ENCODE results near the gene PCMTD2. TPM values are rescaled to one million over a fixed set of nuclear protein-coding genes. Genes with fewer than 3 reads are reported as not detected.

Gene PCMTD2
- total RNA-seq, 1 donor from 2014 or later, result 105 TPM

- no peaks in the 10 kb centered on the region for H3K36me3 ChIP-seq
- Mint-ChIP-seq H3K27ac (no peak overlapping the region), H3K27me3 (ENCODE audit: insufficient read depth, low read depth) (peaks cover 3% of the 10 kb centered on the region), H3K36me3 (no peaks in the 10 kb centered on the region), H3K9me3 (peaks cover 4% of the 10 kb centered on the region), H3K4me3 (no peak overlapping the region), H3K4me1 (peaks cover 26% of the 10 kb centered on the region)
- no peaks in the 10 kb centered on the region for H3K9me3 ChIP-seq (ENCODE audit: low read depth)
- TF ChIP-seq EZH2 (IDR thresholded peaks at IDR 0.05) (no peak), EZH2phosphoT487 (IDR thresholded peaks at IDR 0.05) (no peak), CTCF (IDR thresholded peaks at IDR 0.05) (no peak)
- no peak overlapping the region for H3K27ac ChIP-seq
- no peak overlapping the region for H2AFZ ChIP-seq (replicated peaks)
- H3K4me1 ChIP-seq, result peaks cover 2% of the 10 kb centered on the region
- H3K79me2 ChIP-seq (ENCODE audit: low read depth), result no peaks in the 10 kb centered on the region
- no peaks in the 10 kb centered on the region for H3K27me3 ChIP-seq
- H3K4me2 ChIP-seq, result no peak overlapping the region
- DNase-seq (ENCODE audit: low spot score), result no peak
- H3K4me3 ChIP-seq, result no peak overlapping the region
- no peaks in the 10 kb centered on the region for H4K20me1 ChIP-seq (ENCODE audit: low read depth)
- H3F3A ChIP-seq (ENCODE audit: low read depth), result no peaks in the 10 kb centered on the region
- no peak overlapping the region for H3K9ac ChIP-seq
These were observed 26.6 kb upstream of the PCMTD2 start for GRCh38 chr20:64228751-64229506.

- TF ChIP-seq EZH2phosphoT487 (IDR thresholded peaks at IDR 0.05) (no peak), EZH2 (IDR thresholded peaks at IDR 0.05) (no peak), CTCF (IDR thresholded peaks at IDR 0.05) (no peak)
- no peak for DNase-seq (ENCODE audit: low spot score)
- Mint-ChIP-seq H3K9me3 (peaks cover 4% of the 10 kb centered on the region), H3K4me3 (peak overlapping the region; percentile 41), H3K27ac (no peak overlapping the region), H3K36me3 (no peaks in the 10 kb centered on the region), H3K27me3 (ENCODE audit: insufficient read depth, low read depth) (peaks cover 3% of the 10 kb centered on the region), H3K4me1 (peaks cover 20% of the 10 kb centered on the region)
- Histone ChIP-seq H3K4me3 (no peak overlapping the region), H3K27ac (no peak overlapping the region), H4K20me1 (ENCODE audit: low read depth) (no peaks in the 10 kb centered on the region), H3F3A (ENCODE audit: low read depth) (no peaks in the 10 kb centered on the region), H3K27me3 (no peaks in the 10 kb centered on the region), H3K79me2 (ENCODE audit: low read depth) (no peaks in the 10 kb centered on the region), H3K36me3 (no peaks in the 10 kb centered on the region), H3K4me1 (no peaks in the 10 kb centered on the region), H2AFZ (replicated peaks) (no peak overlapping the region), H3K9me3 (ENCODE audit: low read depth) (no peaks in the 10 kb centered on the region), H3K9ac (no peak overlapping the region), H3K4me2 (no peak overlapping the region)
These were observed 26.0 kb upstream of the PCMTD2 start for GRCh38 chr20:64229507-64230061.

- Histone ChIP-seq H3K9ac (no peak overlapping the region), H3K4me1 (no peaks in the 10 kb centered on the region), H3K9me3 (ENCODE audit: low read depth) (no peaks in the 10 kb centered on the region), H3K4me3 (no peak overlapping the region), H3K27ac (no peak overlapping the region), H3K36me3 (no peaks in the 10 kb centered on the region), H3K27me3 (no peaks in the 10 kb centered on the region), H2AFZ (replicated peaks) (no peak overlapping the region), H4K20me1 (ENCODE audit: low read depth) (no peaks in the 10 kb centered on the region), H3K79me2 (ENCODE audit: low read depth) (no peaks in the 10 kb centered on the region), H3F3A (ENCODE audit: low read depth) (no peaks in the 10 kb centered on the region), H3K4me2 (no peak overlapping the region)
- Mint-ChIP-seq H3K27ac (peak overlapping the region; percentile 7), H3K4me1 (peaks cover 14% of the 10 kb centered on the region), H3K27me3 (ENCODE audit: insufficient read depth, low read depth) (no peaks in the 10 kb centered on the region), H3K4me3 (peak overlapping the region; percentile 69), H3K36me3 (no peaks in the 10 kb centered on the region), H3K9me3 (peaks cover 4% of the 10 kb centered on the region)
- DNase-seq (ENCODE audit: low spot score), result no peak
- TF ChIP-seq EZH2 (IDR thresholded peaks at IDR 0.05), result no peak
- no peak for TF ChIP-seq CTCF (IDR thresholded peaks at IDR 0.05)
- TF ChIP-seq EZH2phosphoT487 (IDR thresholded peaks at IDR 0.05), result no peak
These were observed 24.9 kb upstream of the PCMTD2 start for GRCh38 chr20:64230461-64231145.
